Stimulated activated CD8-positive, alpha-beta memory T cell treated with anti-CD3 and anti-CD28 coated beads, Interleukin-15, amount 100 ng/mL, for 4 hours (primary cell): Measurements from ENCODE around the gene HES1.
"Not testable (repeated sequence)": the region's sequence is repeated elsewhere in the genome, so short reads cannot be mapped to it uniquely, and the experiment has no call there.

Experiments used
- DNase-seq, 2 donors: peaks; one replicate each; pipeline ENCODE4 v3.0.0-alpha.2; 2020; ENCODE audit warnings: low read depth in 2 of 2

HES1 gene

DNA sequence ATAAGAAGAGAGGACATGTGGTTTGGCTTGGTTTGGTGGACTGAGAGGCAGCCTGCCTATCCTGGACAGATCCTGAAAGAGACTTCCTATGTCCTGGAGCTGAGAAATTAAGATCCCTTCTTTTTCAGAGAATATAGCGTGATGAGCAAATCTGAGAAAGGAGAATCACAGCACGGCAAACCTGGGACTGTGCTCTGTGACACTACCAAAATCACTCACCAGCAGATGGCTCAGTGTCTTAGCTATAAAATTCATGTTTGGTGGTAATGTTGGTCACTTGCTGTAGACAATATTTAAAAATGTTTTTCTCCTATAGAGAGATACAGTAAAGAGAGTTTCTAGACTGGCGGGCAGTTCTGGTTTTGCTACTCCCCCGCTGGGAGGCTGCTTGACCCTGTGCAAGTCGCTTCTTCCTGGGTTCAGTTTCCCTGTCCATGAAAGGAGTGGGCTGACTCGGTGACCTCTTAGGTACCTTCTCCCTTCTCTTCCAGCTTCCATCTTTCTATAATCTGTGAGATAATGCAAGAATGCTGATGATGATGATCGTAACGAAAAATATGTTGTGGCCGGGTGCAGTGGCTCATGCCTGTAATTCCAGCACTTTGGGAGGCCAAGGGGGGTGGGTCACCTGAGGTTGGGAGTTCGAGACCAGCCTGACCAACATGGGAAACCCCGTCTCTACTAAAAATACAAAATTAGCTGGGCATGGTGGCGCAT is 7.6 kb upstream of the HES1 start:
- no peak for DNase-seq

- not testable (repeated sequence) for DNase-seq
Observed at GRCh38 chr3:194128919-194129295, 7.0 kb upstream of the HES1 start.

DNA sequence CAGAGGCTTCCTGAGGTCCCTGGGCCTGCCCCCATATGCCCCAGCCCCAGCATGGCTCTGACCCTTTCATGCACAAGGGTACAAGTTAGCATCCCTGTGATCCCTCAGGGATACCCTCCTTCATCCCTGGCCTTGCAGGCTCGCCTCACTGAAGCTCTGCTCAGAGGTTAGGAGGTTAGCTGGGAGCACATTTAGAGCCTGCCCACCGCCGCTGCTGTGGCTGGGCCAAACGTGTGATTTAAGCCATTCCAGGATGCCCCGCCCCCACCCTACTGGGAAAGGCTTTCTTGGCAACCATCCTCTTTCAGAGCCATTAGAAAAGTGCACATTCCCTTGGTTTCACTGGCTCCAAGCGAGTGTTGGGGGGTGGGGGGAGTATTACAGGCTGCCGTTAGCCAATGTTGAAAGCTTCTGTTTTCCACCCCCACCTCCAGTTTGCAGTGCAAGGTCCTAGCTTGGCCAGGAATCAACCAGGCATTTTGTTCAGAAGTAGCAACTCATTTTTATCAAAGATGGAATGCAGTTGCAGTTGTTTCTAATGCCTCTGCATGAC is 6.3 kb upstream of the HES1 start:
- DNase-seq = no peak

- DNase-seq = no peak
Observed at GRCh38 chr3:194130188-194130587, 5.8 kb upstream of the HES1 start.

DNA sequence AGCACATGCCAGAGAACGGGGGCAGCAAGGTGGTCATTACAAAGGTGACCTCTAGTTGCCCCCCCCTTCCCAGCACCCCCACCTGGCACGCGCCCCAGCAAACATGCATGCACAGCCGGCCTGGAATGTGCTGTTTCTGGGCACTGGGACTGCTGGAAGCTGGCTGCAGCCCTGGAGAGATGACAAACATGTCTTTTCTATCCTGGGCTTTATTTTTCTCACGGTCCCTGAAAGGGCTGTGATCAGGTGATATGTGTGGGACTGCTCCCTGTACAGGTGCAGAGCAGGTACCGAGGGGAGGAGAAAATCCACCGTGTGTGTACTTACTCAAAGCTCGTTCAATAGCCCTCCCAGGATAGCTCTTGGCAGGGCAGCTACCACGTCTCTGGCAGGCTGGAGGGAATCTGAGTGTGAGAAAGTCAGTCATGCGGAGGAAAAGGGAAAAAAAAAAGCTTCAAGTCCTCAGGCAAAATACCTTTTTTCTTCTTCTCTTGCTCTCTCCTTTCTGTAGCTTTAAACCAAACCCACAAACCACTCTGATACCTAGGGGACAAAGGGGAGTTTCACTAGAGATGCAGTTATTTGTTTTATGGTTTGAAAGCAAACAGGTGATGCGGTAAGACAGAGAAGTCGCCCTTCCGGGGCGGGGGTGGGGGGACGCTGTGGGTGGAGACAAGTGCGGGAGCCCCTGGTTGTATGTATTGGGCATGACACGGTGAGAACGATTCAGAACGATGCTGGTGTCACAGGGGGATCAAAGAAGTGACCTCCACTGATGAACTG is 5.0 kb upstream of the HES1 start:
- DNase-seq = no peak

DNA sequence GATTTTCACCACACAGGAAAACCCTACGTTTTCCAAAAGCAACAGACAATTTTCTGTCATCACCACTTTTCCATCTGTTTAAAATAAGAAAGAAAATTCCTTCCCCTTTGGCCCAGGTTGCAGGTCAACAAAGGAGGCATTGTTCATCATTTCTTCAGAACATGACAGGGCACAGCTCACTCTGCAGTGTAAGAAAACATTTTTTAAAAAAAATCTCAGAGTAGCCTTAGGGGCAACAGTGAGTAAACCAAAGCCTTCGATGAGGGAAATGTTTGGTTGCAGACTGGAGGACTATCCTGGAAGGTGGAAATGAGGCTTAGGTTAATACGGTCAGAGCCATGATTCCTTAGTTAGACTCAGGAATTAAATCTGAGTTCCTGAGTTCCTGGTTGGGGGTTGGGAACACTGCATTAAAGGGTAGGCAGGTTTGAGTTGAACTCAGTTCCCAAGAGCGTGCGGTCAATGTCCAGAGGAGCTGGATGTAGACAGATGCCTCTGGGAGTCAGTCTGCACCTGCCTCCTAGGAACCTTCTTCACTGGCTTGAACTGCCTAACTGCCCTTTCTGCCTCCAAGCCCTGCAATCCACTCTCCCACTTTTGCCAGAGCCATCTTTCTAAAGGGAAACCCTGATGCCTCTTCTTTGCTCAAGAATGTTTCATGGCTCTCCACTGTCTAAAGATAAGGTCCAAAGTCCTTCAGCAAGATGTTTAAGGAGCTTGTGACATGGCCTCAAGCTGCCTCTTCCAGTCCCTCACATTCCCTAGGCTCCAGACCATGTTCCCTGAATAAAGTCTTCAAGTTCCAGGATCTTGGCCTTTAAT is 3.3 kb upstream of the HES1 start:
- DNase-seq = no peak

DNA sequence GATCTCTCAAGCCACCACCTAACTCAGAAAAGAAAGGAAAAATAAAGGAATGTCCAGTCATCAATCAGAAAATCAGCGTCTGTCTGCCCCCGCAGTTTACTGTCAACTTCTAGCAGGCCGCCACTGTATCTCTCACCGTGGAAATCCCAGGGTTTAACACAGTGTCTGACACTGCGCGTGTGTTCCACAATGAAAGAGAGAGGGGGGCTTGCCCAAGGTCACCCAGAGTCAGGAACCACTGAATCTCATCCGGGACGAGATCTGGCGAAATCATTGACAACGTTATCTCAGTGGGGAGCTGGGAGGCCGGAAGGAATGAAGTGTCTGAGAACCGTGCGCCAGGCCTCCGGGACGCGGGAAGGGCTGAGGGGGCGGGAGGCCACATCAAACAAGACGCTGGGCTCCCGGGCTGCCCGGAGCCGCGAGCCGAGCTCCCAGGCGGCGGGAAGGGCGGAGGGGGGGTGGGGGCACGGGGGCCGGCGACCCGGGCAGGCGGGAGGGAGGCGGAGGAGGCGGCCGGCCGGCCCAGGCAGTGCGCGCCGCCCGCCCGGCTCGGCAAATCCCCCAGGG is 2.2 kb upstream of the HES1 start:
- DNase-seq = no peak

DNA sequence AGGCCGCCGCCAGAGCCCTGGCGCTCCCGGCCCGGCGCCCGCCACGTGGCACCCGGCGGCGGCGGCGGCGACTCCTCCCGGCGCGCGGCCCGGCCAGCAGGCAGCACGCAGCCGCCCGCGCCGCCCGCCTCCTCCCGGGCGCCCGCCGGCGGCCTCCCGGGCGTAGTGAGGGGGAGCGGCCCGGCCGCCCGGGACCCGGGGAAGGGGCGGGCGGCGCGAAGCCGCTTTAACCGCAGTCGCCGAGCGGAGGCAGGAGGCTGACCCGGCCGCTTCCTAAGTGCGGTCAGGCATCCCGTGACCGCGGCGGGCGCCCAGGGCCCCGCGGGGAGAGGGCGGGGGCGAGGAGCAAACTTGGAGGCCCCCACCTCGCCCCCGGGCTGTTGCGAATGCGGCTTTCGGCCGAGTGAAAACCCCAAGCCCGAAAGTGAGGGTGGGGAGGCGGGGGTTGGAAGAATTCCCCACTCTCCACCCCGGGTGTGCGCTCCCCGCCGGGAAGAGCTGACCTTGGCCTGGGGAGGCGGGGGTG is 1.7 kb upstream of the HES1 start:
- DNase-seq = peak; percentile 30 to 41

- peak; percentile 58 to 69 for DNase-seq
Observed at GRCh38 chr3:194134757-194135515, 1.0 kb upstream of the HES1 start.

GRCh38 chr3:194135516-194135805 is 487 bp upstream of the HES1 start:
- DNase-seq = no peak

GRCh38 chr3:194136519-194137007 is 615 bp downstream of the HES1 start:
- DNase-seq = no peak

DNA sequence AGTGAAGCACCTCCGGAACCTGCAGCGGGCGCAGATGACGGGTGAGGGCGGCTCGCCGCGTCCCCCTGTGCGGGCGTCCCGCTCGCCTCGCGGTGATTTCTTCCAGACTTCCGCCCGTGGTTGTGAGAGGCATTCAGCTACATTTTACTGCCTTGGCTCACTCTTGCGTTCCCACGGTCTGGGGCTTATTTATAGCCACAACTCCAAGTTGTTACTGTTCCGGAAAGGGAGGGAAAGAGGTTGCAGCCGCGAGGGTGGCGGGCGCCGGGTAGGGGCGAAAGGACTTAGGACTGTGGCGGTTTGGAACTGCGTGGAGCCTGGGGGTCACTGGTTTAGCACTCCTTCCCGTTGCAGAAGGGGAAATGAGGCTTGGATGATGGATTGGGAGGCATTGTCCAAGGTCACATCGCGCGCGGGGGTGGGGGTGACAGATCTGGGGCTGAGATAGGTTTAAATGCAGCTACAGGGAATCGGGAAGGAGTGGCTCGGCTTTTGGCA is 1.1 kb downstream of the HES1 start:
- DNase-seq = no peak

DNA sequence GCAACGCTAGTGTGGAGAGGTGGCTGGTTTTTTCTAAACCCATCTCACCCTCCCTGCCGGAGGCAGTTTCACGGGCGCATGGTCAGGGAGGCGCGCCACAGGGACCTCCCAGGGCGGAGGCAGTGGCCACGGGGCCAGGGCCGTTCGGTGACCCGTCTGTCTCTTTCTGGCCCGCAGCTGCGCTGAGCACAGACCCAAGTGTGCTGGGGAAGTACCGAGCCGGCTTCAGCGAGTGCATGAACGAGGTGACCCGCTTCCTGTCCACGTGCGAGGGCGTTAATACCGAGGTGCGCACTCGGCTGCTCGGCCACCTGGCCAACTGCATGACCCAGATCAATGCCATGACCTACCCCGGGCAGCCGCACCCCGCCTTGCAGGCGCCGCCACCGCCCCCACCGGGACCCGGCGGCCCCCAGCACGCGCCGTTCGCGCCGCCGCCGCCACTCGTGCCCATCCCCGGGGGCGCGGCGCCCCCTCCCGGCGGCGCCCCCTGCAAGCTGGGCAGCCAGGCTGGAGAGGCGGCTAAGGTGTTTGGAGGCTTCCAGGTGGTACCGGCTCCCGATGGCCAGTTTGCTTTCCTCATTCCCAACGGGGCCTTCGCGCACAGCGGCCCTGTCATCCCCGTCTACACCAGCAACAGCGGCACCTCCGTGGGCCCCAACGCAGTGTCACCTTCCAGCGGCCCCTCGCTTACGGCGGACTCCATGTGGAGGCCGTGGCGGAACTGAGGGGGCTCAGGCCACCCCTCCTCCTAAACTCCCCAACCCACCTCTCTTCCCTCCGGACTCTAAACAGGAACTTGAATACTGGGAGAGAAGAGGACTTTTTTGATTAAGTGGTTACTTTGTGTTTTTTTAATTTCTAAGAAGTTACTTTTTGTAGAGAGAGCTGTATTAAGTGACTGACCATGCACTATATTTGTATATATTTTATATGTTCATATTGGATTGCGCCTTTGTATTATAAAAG is 1.8 kb downstream of the HES1 start:
- DNase-seq = peak; percentile 7 to 21

DNA sequence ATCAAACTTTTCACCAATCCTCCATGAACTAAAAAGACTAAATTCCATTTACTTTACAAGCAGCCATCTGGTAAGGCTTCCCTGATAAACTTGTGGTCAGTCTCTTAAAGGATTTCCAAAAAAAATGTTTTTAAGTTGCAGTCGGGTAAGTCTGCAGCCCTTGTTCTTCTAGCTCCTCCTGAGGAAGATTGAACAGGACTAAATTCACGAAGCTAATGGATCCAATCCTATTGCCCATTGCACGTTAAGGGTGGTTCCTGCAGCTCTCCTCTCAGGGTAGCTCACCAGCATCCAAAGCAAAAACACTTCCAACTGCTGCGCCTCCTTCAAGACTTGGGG is 2.8 kb downstream of the HES1 start:
- no peak for DNase-seq

DNA sequence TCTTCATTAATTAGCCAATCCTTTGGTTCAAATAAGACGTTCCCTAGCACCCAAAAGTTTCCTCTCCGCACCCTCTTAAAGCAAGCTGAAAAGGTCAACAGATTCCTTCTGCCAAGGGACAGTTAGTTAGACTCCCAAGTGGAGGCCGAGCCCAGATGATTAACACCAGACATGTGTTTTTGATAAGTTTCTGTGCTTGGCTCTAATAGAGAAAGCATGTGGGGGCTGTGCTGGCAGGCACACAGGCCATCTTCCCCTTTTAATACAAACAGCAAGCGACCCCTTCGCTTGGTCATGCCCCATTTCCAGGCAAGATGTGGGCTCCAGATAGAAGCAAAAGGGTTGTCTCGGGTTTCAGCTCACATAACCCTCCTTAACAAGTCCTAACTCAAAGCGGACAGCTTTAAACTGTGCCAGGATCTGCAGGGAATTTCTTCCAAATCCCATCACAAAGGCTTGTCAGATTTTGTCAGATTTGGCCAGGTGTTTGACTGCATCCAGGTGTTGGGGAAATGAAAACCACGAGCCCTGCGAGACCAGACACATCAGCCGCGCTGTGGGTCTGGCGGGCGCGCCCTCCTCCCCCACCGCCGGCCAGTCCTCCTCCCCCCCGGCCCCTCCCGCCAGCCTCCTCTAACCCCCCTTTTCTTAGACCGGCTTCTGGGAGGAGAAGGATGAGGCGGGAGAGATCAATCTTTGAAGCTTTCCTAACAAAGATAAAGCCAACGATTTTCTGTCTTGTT is 3.3 kb downstream of the HES1 start:
- no peak for DNase-seq

GRCh38 chr3:194139814-194140391 is 4.0 kb downstream of the HES1 start:
- no peak for DNase-seq

DNA sequence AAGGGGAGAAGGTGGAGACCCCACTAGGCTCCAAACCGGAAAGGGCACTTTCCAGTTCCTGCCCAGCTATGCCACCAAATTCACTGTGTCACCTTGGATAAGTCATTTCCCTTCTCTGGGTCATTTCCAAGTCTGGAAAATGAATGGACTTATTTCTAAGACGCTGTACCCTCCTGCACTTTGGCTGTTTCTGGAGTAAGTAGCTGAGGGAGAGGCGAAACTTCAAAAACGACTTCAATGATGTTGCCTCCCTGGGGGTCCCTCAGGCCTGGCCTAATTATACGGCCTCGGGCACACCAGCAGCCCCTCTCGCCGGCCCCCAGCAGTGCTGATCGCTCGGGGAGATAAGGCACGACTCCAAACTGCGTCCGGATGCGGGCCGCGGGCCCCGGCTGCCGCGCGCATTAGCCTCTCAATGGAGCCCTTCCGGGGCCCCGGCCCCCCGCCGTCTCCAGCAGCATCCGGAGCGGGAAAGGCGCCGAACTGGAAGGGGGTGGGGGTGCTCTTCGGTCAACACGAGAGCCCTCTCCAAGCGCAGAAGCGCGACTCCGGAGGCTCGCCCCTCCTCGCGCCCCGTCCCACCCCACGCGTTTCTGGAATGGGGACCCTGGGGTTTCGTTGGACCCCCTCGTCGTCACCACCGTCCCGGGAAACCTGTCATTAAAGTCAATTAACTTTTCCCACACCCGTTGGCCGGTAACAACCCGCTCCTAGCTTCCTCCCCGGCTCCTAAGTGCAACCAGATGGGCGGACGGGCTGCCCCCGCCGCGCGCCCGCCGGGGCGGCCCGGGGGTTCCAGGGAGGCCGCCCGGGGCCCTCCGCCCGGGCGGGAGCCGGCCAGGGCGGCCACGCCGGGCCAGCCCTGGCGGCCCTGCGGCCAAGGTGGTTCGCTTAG is 4.8 kb downstream of the HES1 start:
- DNase-seq = no peak
